Prostate gland (tissue), 2 donors: ENCODE results near the gene SASH3.

ENCODE experiments used
- POLR2A ChIP-seq: fragments of 450-650 bp; IDR thresholded peaks from one replicate; pipeline ENCODE4 v1.6.1; 2016; ENCODE audit warnings: antibody characterized with exemption, mild to moderate bottlenecking
- POLR2AphosphoS5 ChIP-seq: sonication (generic); formaldehyde crosslinking; IDR thresholded peaks from one replicate; pipeline ENCODE4 v1.6.1; 2017; ENCODE audit warnings: antibody characterized with exemption
- TF ChIP-seq, protein P1 (sequence below), 4 experiments: fragments of 200-600 bp in 2 of 4; fragments of 450-650 bp in 2 of 4; sonication (generic) in 2 of 4; IDR thresholded peaks; 1 replicate in 3 of 4; 2 replicates in 1 of 4; pipeline ENCODE4 v1.5.1; 2016 to 2019; ENCODE audit warnings: antibody characterized with exemption in 4 of 4, mild to moderate bottlenecking in 2 of 4, moderate library complexity in 2 of 4

GRCh38 chrX:129808829-129809796, 29.4 kb downstream of the SASH3 start:
- TF ChIP-seq, protein P1, sequence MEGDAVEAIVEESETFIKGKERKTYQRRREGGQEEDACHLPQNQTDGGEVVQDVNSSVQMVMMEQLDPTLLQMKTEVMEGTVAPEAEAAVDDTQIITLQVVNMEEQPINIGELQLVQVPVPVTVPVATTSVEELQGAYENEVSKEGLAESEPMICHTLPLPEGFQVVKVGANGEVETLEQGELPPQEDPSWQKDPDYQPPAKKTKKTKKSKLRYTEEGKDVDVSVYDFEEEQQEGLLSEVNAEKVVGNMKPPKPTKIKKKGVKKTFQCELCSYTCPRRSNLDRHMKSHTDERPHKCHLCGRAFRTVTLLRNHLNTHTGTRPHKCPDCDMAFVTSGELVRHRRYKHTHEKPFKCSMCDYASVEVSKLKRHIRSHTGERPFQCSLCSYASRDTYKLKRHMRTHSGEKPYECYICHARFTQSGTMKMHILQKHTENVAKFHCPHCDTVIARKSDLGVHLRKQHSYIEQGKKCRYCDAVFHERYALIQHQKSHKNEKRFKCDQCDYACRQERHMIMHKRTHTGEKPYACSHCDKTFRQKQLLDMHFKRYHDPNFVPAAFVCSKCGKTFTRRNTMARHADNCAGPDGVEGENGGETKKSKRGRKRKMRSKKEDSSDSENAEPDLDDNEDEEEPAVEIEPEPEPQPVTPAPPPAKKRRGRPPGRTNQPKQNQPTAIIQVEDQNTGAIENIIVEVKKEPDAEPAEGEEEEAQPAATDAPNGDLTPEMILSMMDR (IDR thresholded peaks at IDR 0.05), result no peak
- TF ChIP-seq POLR2A (no peak), POLR2AphosphoS5 (no peak)
